ENCODE measurements around the gene GDAP1L1.

- no peak for TF ChIP-seq CTCF (conservative IDR thresholded peaks at IDR 0.05)
- no peak for TF ChIP-seq EZH2 (IDR thresholded peaks at IDR 0.05; ENCODE audit: low read depth)
These were observed 72.8 kb downstream of the GDAP1L1 start for GRCh38 chr20:44319839-44320422.
